Measurements from ENCODE around the gene DPYD.

The DPYD gene

GRCh38 chr1:97277891-97278654 lies 642.8 kb downstream of the DPYD start:
- no peaks in the 10 kb centered on the region for H3K27me3 ChIP-seq (ENCODE audit: low read depth, low read length)
- no peaks in the 10 kb centered on the region for H3K36me3 ChIP-seq (ENCODE audit: control insufficient read depth in 1 of 2, insufficient read depth in 2 of 2, low read length in 2 of 2)
- H3K27ac ChIP-seq (ENCODE audit: low read length): no peak overlapping the region
- no peak overlapping the region for H3K4me3 ChIP-seq (ENCODE audit: low read depth in 1 of 2, low read length in 2 of 2)
- no peaks in the 10 kb centered on the region for H3K4me1 ChIP-seq (ENCODE audit: control insufficient read depth in 1 of 2, insufficient read depth in 2 of 2, low read length in 2 of 2)
- no peaks in the 10 kb centered on the region for H3K9me3 ChIP-seq (ENCODE audit: control insufficient read depth in 1 of 2, low read length in 2 of 2)

GRCh38 chr1:97271916-97272788 lies 648.7 kb downstream of the DPYD start:
- no peaks in the 10 kb centered on the region for H3K27me3 ChIP-seq (ENCODE audit: low read depth, low read length)
- no peak overlapping the region for H3K27ac ChIP-seq (ENCODE audit: low read length)
- no peaks in the 10 kb centered on the region for H3K4me1 ChIP-seq (ENCODE audit: control insufficient read depth in 1 of 2, insufficient read depth in 2 of 2, low read length in 2 of 2)
- no peak overlapping the region for H3K4me3 ChIP-seq (ENCODE audit: low read depth in 1 of 2, low read length in 2 of 2)
- H3K9me3 ChIP-seq (ENCODE audit: control insufficient read depth in 1 of 2, low read length in 2 of 2): no peaks in the 10 kb centered on the region
- no peaks in the 10 kb centered on the region for H3K36me3 ChIP-seq (ENCODE audit: control insufficient read depth in 1 of 2, insufficient read depth in 2 of 2, low read length in 2 of 2)

- no peaks in the 10 kb centered on the region for H3K36me3 ChIP-seq (ENCODE audit: control insufficient read depth in 1 of 2, insufficient read depth in 2 of 2, low read length in 2 of 2)
- no peak overlapping the region for H3K27ac ChIP-seq (ENCODE audit: low read length)
- no peak overlapping the region for H3K4me3 ChIP-seq (ENCODE audit: low read depth in 1 of 2, low read length in 2 of 2)
- H3K9me3 ChIP-seq (ENCODE audit: control insufficient read depth in 1 of 2, low read length in 2 of 2): no peaks in the 10 kb centered on the region
- H3K27me3 ChIP-seq (ENCODE audit: low read depth, low read length): no peaks in the 10 kb centered on the region
- H3K4me1 ChIP-seq (ENCODE audit: control insufficient read depth in 1 of 2, insufficient read depth in 2 of 2, low read length in 2 of 2): no peaks in the 10 kb centered on the region
Measured at GRCh38 chr1:97270508-97271307, 650.1 kb downstream of the DPYD start.

GRCh38 chr1:97265630-97266029 lies 655.2 kb downstream of the DPYD start:
- no peak overlapping the region for H3K4me3 ChIP-seq (ENCODE audit: low read depth in 1 of 2, low read length in 2 of 2)
- H3K27ac ChIP-seq (ENCODE audit: low read length): no peak overlapping the region
- no peaks in the 10 kb centered on the region for H3K9me3 ChIP-seq (ENCODE audit: control insufficient read depth in 1 of 2, low read length in 2 of 2)
- no peaks in the 10 kb centered on the region for H3K4me1 ChIP-seq (ENCODE audit: control insufficient read depth in 1 of 2, insufficient read depth in 2 of 2, low read length in 2 of 2)
- no peaks in the 10 kb centered on the region for H3K27me3 ChIP-seq (ENCODE audit: low read depth, low read length)
- no peaks in the 10 kb centered on the region for H3K36me3 ChIP-seq (ENCODE audit: control insufficient read depth in 1 of 2, insufficient read depth in 2 of 2, low read length in 2 of 2)

GRCh38 chr1:97262842-97263241 lies 658.0 kb downstream of the DPYD start:
- no peaks in the 10 kb centered on the region for H3K36me3 ChIP-seq (ENCODE audit: control insufficient read depth in 1 of 2, insufficient read depth in 2 of 2, low read length in 2 of 2)
- H3K27ac ChIP-seq (ENCODE audit: low read length): no peak overlapping the region
- H3K4me3 ChIP-seq (ENCODE audit: low read depth in 1 of 2, low read length in 2 of 2): no peak overlapping the region
- H3K9me3 ChIP-seq (ENCODE audit: control insufficient read depth in 1 of 2, low read length in 2 of 2): no peaks in the 10 kb centered on the region
- no peaks in the 10 kb centered on the region for H3K4me1 ChIP-seq (ENCODE audit: control insufficient read depth in 1 of 2, insufficient read depth in 2 of 2, low read length in 2 of 2)
- H3K27me3 ChIP-seq (ENCODE audit: low read depth, low read length): no peaks in the 10 kb centered on the region

GRCh38 chr1:97258597-97258996 lies 662.2 kb downstream of the DPYD start:
- no peaks in the 10 kb centered on the region for H3K27me3 ChIP-seq (ENCODE audit: low read depth, low read length)
- H3K36me3 ChIP-seq (ENCODE audit: control insufficient read depth in 1 of 2, insufficient read depth in 2 of 2, low read length in 2 of 2): no peaks in the 10 kb centered on the region
- no peak overlapping the region for H3K4me3 ChIP-seq (ENCODE audit: low read depth in 1 of 2, low read length in 2 of 2)
- H3K27ac ChIP-seq (ENCODE audit: low read length): no peak overlapping the region
- H3K4me1 ChIP-seq (ENCODE audit: control insufficient read depth in 1 of 2, insufficient read depth in 2 of 2, low read length in 2 of 2): no peaks in the 10 kb centered on the region
- H3K9me3 ChIP-seq (ENCODE audit: control insufficient read depth in 1 of 2, low read length in 2 of 2): peaks cover 0 to 2% of the 10 kb centered on the region in 2 donors

GRCh38 chr1:97254731-97255463 lies 665.9 kb downstream of the DPYD start:
- H3K4me3 ChIP-seq (ENCODE audit: low read depth in 1 of 2, low read length in 2 of 2): no peak overlapping the region
- H3K27ac ChIP-seq (ENCODE audit: low read length): no peak overlapping the region
- H3K9me3 ChIP-seq (ENCODE audit: control insufficient read depth in 1 of 2, low read length in 2 of 2): peaks cover 0 to 2% of the 10 kb centered on the region in 2 donors
- H3K4me1 ChIP-seq (ENCODE audit: control insufficient read depth in 1 of 2, insufficient read depth in 2 of 2, low read length in 2 of 2): no peaks in the 10 kb centered on the region
- no peaks in the 10 kb centered on the region for H3K27me3 ChIP-seq (ENCODE audit: low read depth, low read length)
- no peaks in the 10 kb centered on the region for H3K36me3 ChIP-seq (ENCODE audit: control insufficient read depth in 1 of 2, insufficient read depth in 2 of 2, low read length in 2 of 2)

GRCh38 chr1:97252925-97253324 lies 667.9 kb downstream of the DPYD start:
- Histone ChIP-seq H3K4me1 (ENCODE audit: control insufficient read depth in 1 of 2, insufficient read depth in 2 of 2, low read length in 2 of 2) (no peaks in the 10 kb centered on the region), H3K9me3 (ENCODE audit: control insufficient read depth in 1 of 2, low read length in 2 of 2) (peaks cover 0 to 2% of the 10 kb centered on the region in 2 donors), H3K36me3 (ENCODE audit: control insufficient read depth in 1 of 2, insufficient read depth in 2 of 2, low read length in 2 of 2) (no peaks in the 10 kb centered on the region), H3K4me3 (ENCODE audit: low read depth in 1 of 2, low read length in 2 of 2) (no peak overlapping the region), H3K27ac (ENCODE audit: low read length) (no peak overlapping the region), H3K27me3 (ENCODE audit: low read depth, low read length) (no peaks in the 10 kb centered on the region)

- H3K36me3 ChIP-seq (ENCODE audit: control insufficient read depth in 1 of 2, insufficient read depth in 2 of 2, low read length in 2 of 2): no peaks in the 10 kb centered on the region
- peaks cover 0 to 2% of the 10 kb centered on the region in 2 donors for H3K9me3 ChIP-seq (ENCODE audit: control insufficient read depth in 1 of 2, low read length in 2 of 2)
- no peaks in the 10 kb centered on the region for H3K4me1 ChIP-seq (ENCODE audit: control insufficient read depth in 1 of 2, insufficient read depth in 2 of 2, low read length in 2 of 2)
- H3K27ac ChIP-seq (ENCODE audit: low read length): no peak overlapping the region
- H3K4me3 ChIP-seq (ENCODE audit: low read depth in 1 of 2, low read length in 2 of 2): no peak overlapping the region
- no peaks in the 10 kb centered on the region for H3K27me3 ChIP-seq (ENCODE audit: low read depth, low read length)
Measured at GRCh38 chr1:97252076-97252475, 668.8 kb downstream of the DPYD start.

- Histone ChIP-seq H3K27me3 (ENCODE audit: low read depth, low read length) (no peaks in the 10 kb centered on the region), H3K9me3 (ENCODE audit: control insufficient read depth in 1 of 2, low read length in 2 of 2) (no peaks in the 10 kb centered on the region), H3K4me3 (ENCODE audit: low read depth in 1 of 2, low read length in 2 of 2) (no peak overlapping the region)
Measured at GRCh38 chr1:97247196-97247595, 673.6 kb downstream of the DPYD start.

More at GRCh38 chr1:97247196-97247595, 673.6 kb downstream of the DPYD start:
- Histone ChIP-seq H3K27ac (ENCODE audit: low read length) (no peak overlapping the region), H3K36me3 (ENCODE audit: control insufficient read depth in 1 of 2, insufficient read depth in 2 of 2, low read length in 2 of 2) (no peaks in the 10 kb centered on the region), H3K4me1 (ENCODE audit: control insufficient read depth in 1 of 2, insufficient read depth in 2 of 2, low read length in 2 of 2) (no peaks in the 10 kb centered on the region)

All from muscle layer of duodenum (tissue), 2 donors.